Keratinocyte (primary cell): ENCODE results near the gene RENBP. TPM values are rescaled to one million over a fixed set of nuclear protein-coding genes. Genes with fewer than 3 reads are reported as not detected.
A peak's percentile ranks its signal among the peaks of the same experiment; 100 is the strongest.

ENCODE experiments used
- DNase-seq: peaks from one replicate; pipeline ENCODE4 v3.0.0-alpha.2; 2011; ENCODE audit warnings: low read depth, missing footprints, low spot score
- FAIRE-seq: peaks from 2 replicates; lab custom pipeline; 2011; peaks lifted over from hg19 to GRCh38; lab: Jason Lieb, UNC
- H2AFZ ChIP-seq: 2 replicates; pipeline ENCODE4 v1.6.0; 2012; ENCODE audit warnings: low read length, control low read depth, inconsistent platforms; ENCODE audit not compliant: control insufficient read depth
- H3K27ac ChIP-seq: 2 replicates; pipeline ENCODE4 v1.5.1; 2011; ENCODE audit warnings: low read length; ENCODE audit not compliant: control insufficient read depth, insufficient read depth
- H3K27me3 ChIP-seq: 3 replicates; pipeline ENCODE4 v1.6.0; 2011; ENCODE audit warnings: low read length; ENCODE audit not compliant: control insufficient read depth, insufficient read depth; ENCODE audit errors: extremely low read depth
- H3K36me3 ChIP-seq, 2 experiments: 2 replicates in 1 of 2; 3 replicates in 1 of 2; pipeline ENCODE4 v1.5.1; 2011; ENCODE audit warnings: low read length in 2 of 2, mild to moderate bottlenecking in 1 of 2; ENCODE audit not compliant: control insufficient read depth in 2 of 2, insufficient read depth in 2 of 2; ENCODE audit errors: extremely low read depth in 1 of 2
- H3K4me1 ChIP-seq: 3 replicates; pipeline ENCODE4 v1.5.1; 2011; ENCODE audit warnings: low read length; ENCODE audit not compliant: control insufficient read depth, insufficient read depth; ENCODE audit errors: extremely low read depth
- H3K4me2 ChIP-seq: 3 replicates; pipeline ENCODE4 v1.6.0; 2011; ENCODE audit warnings: low read depth, low read length; ENCODE audit not compliant: control insufficient read depth, insufficient read depth; ENCODE audit errors: extremely low read depth
- H3K4me3 ChIP-seq, 3 experiments: fragments of 200-600 bp in 1 of 3; sonication (generic) in 1 of 3; 2 replicates in 2 of 3; 3 replicates in 1 of 3; pipeline ENCODE4 v1.5.1; 2011 to 2016; ENCODE audit warnings: low read length in 3 of 3, mild to moderate bottlenecking in 3 of 3, control low read depth in 2 of 3, inconsistent platforms in 1 of 3, low read depth in 1 of 3, mixed read lengths in 1 of 3, mixed run types in 1 of 3, moderate library complexity in 1 of 3; ENCODE audit not compliant: control insufficient read depth in 2 of 3, insufficient read depth in 2 of 3; ENCODE audit errors: extremely low read depth in 1 of 3
- H3K79me2 ChIP-seq: 2 replicates; pipeline ENCODE4 v1.6.0; 2012; ENCODE audit warnings: low read length; ENCODE audit not compliant: control insufficient read depth, insufficient read depth
- H3K9ac ChIP-seq: 3 replicates; pipeline ENCODE4 v1.6.0; 2011; ENCODE audit warnings: low read length; ENCODE audit not compliant: control insufficient read depth, insufficient read depth; ENCODE audit errors: extremely low read depth
- H3K9me1 ChIP-seq: 3 replicates; pipeline ENCODE4 v1.6.0; 2011; ENCODE audit warnings: low read length; ENCODE audit not compliant: control insufficient read depth, insufficient read depth; ENCODE audit errors: extremely low read depth
- H3K9me3 ChIP-seq: 2 replicates; pipeline ENCODE4 v1.5.1; 2012; ENCODE audit warnings: low read depth, low read length; ENCODE audit not compliant: control insufficient read depth
- H4K20me1 ChIP-seq: 3 replicates; pipeline ENCODE4 v1.6.0; 2011; ENCODE audit warnings: low read length; ENCODE audit not compliant: control insufficient read depth, insufficient read depth; ENCODE audit errors: extremely low read depth
- EZH2 ChIP-seq: IDR thresholded peaks from one replicate; pipeline ENCODE4 v1.6.1; 2012; ENCODE audit warnings: inconsistent platforms, mild to moderate bottlenecking, low read length, moderate library complexity
- dilution Hi-C: fragments of 300-500 bp; cut with MboI; formaldehyde crosslinking; loops from one replicate; pipeline ENCODE4 v1.7.0; 2020; ENCODE audit warnings: low sequenced_read_pairs; ENCODE audit not compliant: extremely low pct_ligation_motif_present
- polyA plus RNA-seq, 5 experiments: library from polyadenylated mRNA; depleted of rRNA in 3 of 5; stranded (reverse) in 3 of 5; stranded (forward) in 1 of 5; unstranded in 1 of 5; fragments of >200 nt; gene quantifications; 1 replicate in 1 of 5; 2 replicates in 3 of 5; 3 replicates in 1 of 5; pipeline versions ENCODE4 v1.2.1 to v1.2.3, GENCODE V29; 2011 to 2012; ENCODE audit warnings: missing spikeins in 2 of 5, low read depth in 1 of 5, low replicate concordance in 1 of 5
- TF ChIP-seq, protein P1 (sequence below), 3 experiments: IDR thresholded peaks in 1 of 3; conservative IDR thresholded peaks in 1 of 3; optimal IDR thresholded peaks in 1 of 3; 2 replicates in 2 of 3; 3 replicates in 1 of 3; pipeline versions ENCODE3 to v1.5.1; 2011; ENCODE audit warnings: low read length in 3 of 3, mild to moderate bottlenecking in 3 of 3, moderate library complexity in 2 of 3, control low read depth in 1 of 3, inconsistent platforms in 1 of 3; ENCODE audit not compliant: insufficient read depth in 2 of 3; ENCODE audit errors: extremely low read depth in 1 of 3

The RENBP gene
- polyA plus RNA-seq, 1 donor (not counting 4 experiments of a cell fraction or from before 2014, with no cell fraction given): 0.16 TPM

DNA sequence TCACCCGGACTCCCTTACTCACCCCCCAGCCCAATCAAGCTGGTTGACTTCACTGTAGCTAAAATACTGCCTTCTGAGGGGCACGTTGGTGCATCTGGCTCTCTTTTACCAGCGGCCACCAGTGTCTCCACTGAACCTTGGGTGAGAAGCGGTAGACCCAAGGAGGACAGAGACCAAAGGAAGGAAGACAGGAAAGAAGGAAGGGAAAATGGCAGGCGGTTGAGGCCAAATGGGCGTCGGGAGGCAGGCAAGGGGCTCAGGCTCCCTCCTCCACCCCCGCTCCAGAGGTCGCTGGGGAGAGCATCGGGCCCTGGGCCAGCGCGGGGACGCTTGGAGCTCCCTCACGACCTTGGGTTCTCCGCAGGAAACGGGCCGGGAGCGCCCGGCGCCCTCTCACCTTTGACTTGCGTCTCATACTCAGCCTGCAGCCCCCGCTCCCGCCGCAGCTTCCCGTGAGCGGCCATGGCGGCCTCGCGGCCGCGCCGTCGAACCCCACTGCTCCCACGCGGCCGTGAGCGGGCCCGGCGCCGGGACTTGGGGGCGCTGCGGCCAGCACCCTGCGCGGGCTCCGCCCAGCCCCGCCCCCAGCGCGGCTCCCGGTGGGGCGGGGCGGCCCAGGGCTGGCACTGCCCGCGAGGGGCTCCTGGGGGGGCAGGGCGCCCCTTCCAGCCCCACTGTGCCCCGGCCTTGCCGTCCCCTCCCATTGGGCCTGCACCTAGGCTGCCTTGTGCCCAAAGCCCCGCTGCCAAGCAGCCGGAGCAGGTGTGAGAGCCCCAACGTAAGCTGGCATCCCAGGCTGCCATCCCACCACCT lies 18.5 kb downstream of the RENBP start, which contains the start of gene ARHGAP4:
ARHGAP4 (minus strand) TSS at position 526 of the 813 bp plus-strand sequence; CDS start at position 464, 62 bp downstream.
- FAIRE-seq (no peak), DNase-seq (no peak)
- no peak within 1 kb of the TSS for H2AFZ ChIP-seq
- peaks cover 18% of the 10 kb centered on the region for H3K4me1 ChIP-seq
- no peak within 1 kb of the TSS for H3K9ac ChIP-seq
- H3K4me3 ChIP-seq: peak within 1 kb of the TSS in 1 of 3 experiments; percentile 79
- no peaks in the 10 kb centered on the region for H3K9me1 ChIP-seq
- H3K27me3 ChIP-seq: no peaks in the 10 kb centered on the region
- dilution Hi-C loops: no loop called here
- no peaks in the 10 kb centered on the region for H3K79me2 ChIP-seq
- no peaks in the 10 kb centered on the region for H4K20me1 ChIP-seq
- H3K36me3 ChIP-seq: peaks cover 3 to 6% of the 10 kb centered on the region in 2 experiments
- H3K9me3 ChIP-seq: no peaks in the 10 kb centered on the region
- peak within 1 kb of the TSS; percentile 31 for H3K27ac ChIP-seq
- no peak for TF ChIP-seq EZH2
- TF ChIP-seq, protein P1, sequence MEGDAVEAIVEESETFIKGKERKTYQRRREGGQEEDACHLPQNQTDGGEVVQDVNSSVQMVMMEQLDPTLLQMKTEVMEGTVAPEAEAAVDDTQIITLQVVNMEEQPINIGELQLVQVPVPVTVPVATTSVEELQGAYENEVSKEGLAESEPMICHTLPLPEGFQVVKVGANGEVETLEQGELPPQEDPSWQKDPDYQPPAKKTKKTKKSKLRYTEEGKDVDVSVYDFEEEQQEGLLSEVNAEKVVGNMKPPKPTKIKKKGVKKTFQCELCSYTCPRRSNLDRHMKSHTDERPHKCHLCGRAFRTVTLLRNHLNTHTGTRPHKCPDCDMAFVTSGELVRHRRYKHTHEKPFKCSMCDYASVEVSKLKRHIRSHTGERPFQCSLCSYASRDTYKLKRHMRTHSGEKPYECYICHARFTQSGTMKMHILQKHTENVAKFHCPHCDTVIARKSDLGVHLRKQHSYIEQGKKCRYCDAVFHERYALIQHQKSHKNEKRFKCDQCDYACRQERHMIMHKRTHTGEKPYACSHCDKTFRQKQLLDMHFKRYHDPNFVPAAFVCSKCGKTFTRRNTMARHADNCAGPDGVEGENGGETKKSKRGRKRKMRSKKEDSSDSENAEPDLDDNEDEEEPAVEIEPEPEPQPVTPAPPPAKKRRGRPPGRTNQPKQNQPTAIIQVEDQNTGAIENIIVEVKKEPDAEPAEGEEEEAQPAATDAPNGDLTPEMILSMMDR (optimal IDR thresholded peaks at IDR 0.05 in 1 of 3, IDR thresholded peaks at IDR 0.05 in 1 of 3, conservative IDR thresholded peaks at IDR 0.05 in 1 of 3; ENCODE audit: extremely low read depth in 1 of 3, insufficient read depth in 2 of 3, low read length in 3 of 3): no peak
- peak within 1 kb of the TSS; percentile 88 for H3K4me2 ChIP-seq

DNA sequence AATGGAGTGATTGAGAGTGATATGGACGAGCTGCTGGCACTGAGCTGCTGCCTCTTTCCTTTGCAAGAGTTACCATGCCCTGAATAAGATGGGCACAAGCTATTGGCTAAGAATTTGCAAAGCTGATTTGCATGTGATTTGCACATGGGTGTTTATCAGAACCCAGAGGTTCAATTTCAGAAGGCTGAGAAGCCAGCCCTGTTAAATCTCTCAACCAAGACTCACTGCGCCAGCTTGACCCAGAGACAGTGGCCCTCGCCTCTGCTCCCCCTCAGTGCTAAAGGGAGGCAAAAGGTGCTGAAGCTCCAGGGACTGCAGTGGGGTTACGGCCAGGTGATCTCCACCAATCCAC lies 19.1 kb downstream of the RENBP start:
- Histone ChIP-seq H3K9ac (no peak overlapping the region), H3K4me1 (peaks cover 19% of the 10 kb centered on the region), H3K4me2 (no peak overlapping the region), H2AFZ (no peak overlapping the region), H3K79me2 (no peaks in the 10 kb centered on the region), H3K9me1 (no peaks in the 10 kb centered on the region), H3K4me3 (no peak overlapping the region), H3K9me3 (no peaks in the 10 kb centered on the region), H4K20me1 (no peaks in the 10 kb centered on the region), H3K27ac (no peak overlapping the region), H3K27me3 (no peaks in the 10 kb centered on the region), H3K36me3 (peaks cover 2 to 6% of the 10 kb centered on the region in 2 experiments)
- dilution Hi-C loops: no loop called here
- DNase-seq: no peak
- TF ChIP-seq, protein P1 (optimal IDR thresholded peaks at IDR 0.05 in 1 of 3, IDR thresholded peaks at IDR 0.05 in 1 of 3, conservative IDR thresholded peaks at IDR 0.05 in 1 of 3; ENCODE audit: extremely low read depth in 1 of 3, insufficient read depth in 2 of 3, low read length in 3 of 3): no peak
- no peak for TF ChIP-seq EZH2
- no peak for FAIRE-seq
